Measurements from ENCODE around the gene BNIP2. TPM values are rescaled to one million over a fixed set of nuclear protein-coding genes. Genes with fewer than 3 reads are reported as not detected.

BNIP2 gene
- total and polyA plus RNA-seq, 2 of the 13 experiments (the other 11 are each of a cell fraction or from before 2014, with no cell fraction given): 17.4 to 57.6 TPM

DNA sequence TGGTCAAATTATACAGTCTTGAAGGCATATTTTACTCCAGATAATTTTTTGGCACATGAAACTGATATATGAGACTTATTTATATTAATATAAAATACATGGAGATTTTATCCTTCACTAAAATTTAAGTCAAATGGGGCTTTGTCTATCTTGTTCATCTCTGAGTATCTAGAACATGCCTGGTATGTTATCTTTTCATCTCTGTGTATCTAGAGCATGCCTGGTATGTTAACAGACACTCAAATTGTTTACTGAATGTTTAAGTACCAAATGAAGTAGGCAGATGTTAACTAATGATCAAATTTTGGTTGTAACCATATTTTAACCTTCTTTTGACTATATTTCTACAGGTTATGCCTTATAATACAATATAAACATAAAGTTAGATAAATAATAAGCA, 39.5 kb downstream of the BNIP2 start:
- CTCF ChIA-PET (ENCODE audit: low intra/inter-chr PET ratio, low total read pairs): no interaction called here
- FAIRE-seq: no peak
- no peaks in the 10 kb centered on the region for H3K27me3 ChIP-seq (ENCODE audit: control insufficient read depth in 1 of 2, insufficient read depth in 2 of 2, low read length in 2 of 2)

DNA sequence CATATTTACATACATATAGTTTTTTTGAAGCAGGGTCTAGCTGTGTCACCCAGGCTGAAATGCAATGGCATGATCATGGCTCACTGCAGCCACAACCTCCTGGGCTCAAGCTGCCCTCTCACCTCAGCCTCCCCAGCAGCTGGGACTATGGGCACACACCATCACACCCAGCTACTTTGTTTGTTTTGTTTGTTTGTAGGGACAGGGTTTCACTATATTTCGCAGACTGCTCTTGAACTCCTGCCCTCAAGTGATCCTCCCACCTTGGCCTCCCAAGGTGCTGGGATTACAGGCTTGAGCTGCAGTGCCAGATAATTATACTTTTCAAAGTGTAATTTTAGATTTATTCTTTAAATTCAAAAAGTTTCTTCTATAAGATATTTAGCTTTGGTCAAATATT, 42.0 kb downstream of the BNIP2 start:
- BruUV-seq (replicated peaks): no TSS peak
- H3K36me3 ChIP-seq (replicated peaks in 1 of 2; ENCODE audit: control insufficient read depth in 1 of 2, insufficient read depth in 2 of 2, low read length in 2 of 2): peaks cover 4 to 52% of the 10 kb centered on the region in 2 experiments; a peak in 3 of 5 replicates
- no peaks in the 10 kb centered on the region; the same call in 1 of the 2 replicates for H4K20me1 ChIP-seq (ENCODE audit: insufficient read depth, low read length)
- no peak for TF ChIP-seq ZC3H4 (CRISPR knock-in tag; IDR thresholded peaks at IDR 0.05; ENCODE audit: borderline replicate concordance)
- TF ChIP-seq ZNF770 (CRISPR knock-in tag; IDR thresholded peaks at IDR 0.05): peak; percentile 72
- 41% methylated on average over 1 of the region's 1 CpG for WGBS (ENCODE audit: low lambda C conversion rate)
- no peaks in the 10 kb centered on the region for H3K27me3 ChIP-seq (ENCODE audit: control insufficient read depth in 1 of 2, insufficient read depth in 2 of 2, low read length in 2 of 2)
- FAIRE-seq (no peak), ATAC-seq (no peak), DNase-seq (ENCODE audit: low spot score) (no peak)
- H3K4me3 ChIP-seq (replicated peaks in 1 of 3; ENCODE audit: insufficient read depth in 1 of 3, low read depth in 2 of 3, low read length in 3 of 3): no peak overlapping the region
- POLR2A ChIA-PET: interaction anchor here (1.2 kb wide), 1 partner anchor 10 kb away, joined by 7 read pairs; the partner anchor contains the start of gene GTF2A2
- H2AFZ ChIP-seq (ENCODE audit: low read length): no peak overlapping the region
- H3K27ac ChIP-seq (ENCODE audit: extremely low read length, insufficient read depth, low read length): no peak overlapping the region
- intact Hi-C loops (cut with micrococcal nuclease; ENCODE audit: unreplicated experiment): no loop called here
- CTCF ChIA-PET (ENCODE audit: low intra/inter-chr PET ratio, low total read pairs): no interaction called here
- in situ Hi-C loops (cut with HindIII; ENCODE audit: extremely low pct_ligation_motif_present, low pct_unique_long_range_greater_than_20kb): no loop called here
- no peak overlapping the region for H3K9ac ChIP-seq (ENCODE audit: insufficient read depth, low read depth, low read length)
- H3K79me2 ChIP-seq (ENCODE audit: insufficient read depth, low read length): peaks cover 2% of the 10 kb centered on the region
- no peaks in the 10 kb centered on the region for H3K4me1 ChIP-seq (ENCODE audit: insufficient read depth, low read length)
- H3K9me3 ChIP-seq (ENCODE audit: low read length): peaks cover 5% of the 10 kb centered on the region
- no peak overlapping the region for H3K4me2 ChIP-seq (ENCODE audit: low read depth, low read length)

More for the DNA sequence above, 39.5 kb downstream of the BNIP2 start:
- H3K4me3 ChIP-seq (replicated peaks in 1 of 3; ENCODE audit: insufficient read depth in 1 of 3, low read depth in 2 of 3, low read length in 3 of 3): no peak overlapping the region
- peaks cover 27% of the 10 kb centered on the region for H3K79me2 ChIP-seq (ENCODE audit: insufficient read depth, low read length)
- peaks cover 2% of the 10 kb centered on the region for H4K20me1 ChIP-seq (ENCODE audit: insufficient read depth, low read length)
- intact Hi-C loops (cut with micrococcal nuclease; ENCODE audit: unreplicated experiment) (no loop called here), in situ Hi-C loops (cut with HindIII; ENCODE audit: extremely low pct_ligation_motif_present, low pct_unique_long_range_greater_than_20kb) (no loop called here)
- POLR2A ChIA-PET: no interaction called here
- no peak overlapping the region for H3K27ac ChIP-seq (ENCODE audit: extremely low read length, insufficient read depth, low read length)
- no peak overlapping the region for H2AFZ ChIP-seq (ENCODE audit: low read length)
- ATAC-seq: no peak
- H3K9ac ChIP-seq (ENCODE audit: insufficient read depth, low read depth, low read length): no peak overlapping the region
- no peak for TF ChIP-seq ZNF775 (CRISPR knock-in tag; IDR thresholded peaks at IDR 0.05; ENCODE audit: borderline replicate concordance)
- no peak for TF ChIP-seq GABPA (IDR thresholded peaks at IDR 0.05; ENCODE audit: low read depth, low read length)
- TF ChIP-seq GABPA (CRISPR knock-in tag; IDR thresholded peaks at IDR 0.05; ENCODE audit: low read depth): no peak
- TF ChIP-seq TBP (CRISPR knock-in tag; IDR thresholded peaks at IDR 0.05): no peak
- H3K4me1 ChIP-seq (ENCODE audit: insufficient read depth, low read length): peaks cover 1% of the 10 kb centered on the region
- DNase-seq (ENCODE audit: low spot score): no peak
- H3K9me3 ChIP-seq (ENCODE audit: low read length): peaks cover 11% of the 10 kb centered on the region
- no peak overlapping the region for H3K4me2 ChIP-seq (ENCODE audit: low read depth, low read length)
- BruUV-seq (replicated peaks): no TSS peak
- peaks cover 10 to 68% of the 10 kb centered on the region in 2 experiments for H3K36me3 ChIP-seq (replicated peaks in 1 of 2; ENCODE audit: control insufficient read depth in 1 of 2, insufficient read depth in 2 of 2, low read length in 2 of 2)
